GM21526 (cell line): Measurements from ENCODE around the gene ATRIP.

Experiments
- ATAC-seq: cut with Tn5 transposase; IDR thresholded peaks from one replicate; pipeline ENCODE4 v1.9.1; 2021; ENCODE audit warnings: moderate library complexity; ENCODE audit not compliant: unreplicated experiment, low FRiP score

The ATRIP gene

DNA sequence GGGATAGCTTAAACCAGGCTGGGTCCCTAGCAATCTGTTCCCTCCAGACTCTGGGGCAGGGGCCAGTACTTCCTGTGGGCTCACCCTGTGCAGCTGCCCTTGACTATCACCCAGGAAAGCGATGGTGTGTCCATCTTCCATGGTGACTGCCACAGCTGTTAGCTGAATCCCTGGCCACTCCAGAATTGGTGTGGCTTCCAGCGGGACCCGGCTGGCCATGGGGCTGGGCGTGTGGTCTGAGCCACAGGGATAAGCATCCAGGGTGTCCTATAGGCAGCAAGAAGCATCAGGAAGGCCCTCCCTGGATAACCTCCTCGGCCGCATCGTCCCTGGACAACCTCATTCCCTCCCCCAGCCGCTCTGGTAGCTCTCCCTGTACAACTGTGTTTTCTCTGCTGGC is 23.9 kb upstream of the ATRIP start:
- ATAC-seq, result no peak

DNA sequence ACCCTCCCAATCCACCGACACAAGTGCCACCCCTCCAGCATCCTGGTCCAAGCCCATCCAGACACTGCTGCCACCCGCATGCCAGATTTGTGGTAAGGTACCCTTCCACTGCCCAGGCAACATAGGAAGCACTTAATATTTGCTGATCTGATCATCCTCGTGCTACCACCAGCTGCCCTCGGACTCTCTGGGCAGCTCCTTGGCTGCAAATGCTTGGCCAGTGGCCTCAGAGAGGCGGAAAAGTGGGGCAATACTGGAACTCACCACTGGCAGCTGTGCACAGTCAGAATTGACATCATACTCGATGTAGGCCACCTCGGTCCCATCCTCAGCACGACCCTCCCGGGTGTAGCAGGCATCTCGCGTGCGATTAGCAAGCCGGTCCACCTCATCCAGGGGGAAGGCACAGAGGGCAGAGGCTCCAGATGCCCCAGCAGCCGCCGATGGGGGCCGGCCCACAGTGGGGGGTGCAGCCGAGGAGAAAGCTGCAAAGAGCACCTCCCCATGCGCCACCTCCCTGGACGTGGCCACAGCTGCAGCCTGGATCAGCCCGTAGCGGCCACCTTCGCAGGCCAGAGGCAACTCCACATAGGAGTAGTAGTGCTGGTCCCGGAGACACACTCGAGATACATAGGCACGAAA is 23.2 kb upstream of the ATRIP start:
- ATAC-seq, result no peak

- no peak for ATAC-seq
Measured at GRCh38 chr3:48423883-48424695, 22.4 kb upstream of the ATRIP start.

DNA sequence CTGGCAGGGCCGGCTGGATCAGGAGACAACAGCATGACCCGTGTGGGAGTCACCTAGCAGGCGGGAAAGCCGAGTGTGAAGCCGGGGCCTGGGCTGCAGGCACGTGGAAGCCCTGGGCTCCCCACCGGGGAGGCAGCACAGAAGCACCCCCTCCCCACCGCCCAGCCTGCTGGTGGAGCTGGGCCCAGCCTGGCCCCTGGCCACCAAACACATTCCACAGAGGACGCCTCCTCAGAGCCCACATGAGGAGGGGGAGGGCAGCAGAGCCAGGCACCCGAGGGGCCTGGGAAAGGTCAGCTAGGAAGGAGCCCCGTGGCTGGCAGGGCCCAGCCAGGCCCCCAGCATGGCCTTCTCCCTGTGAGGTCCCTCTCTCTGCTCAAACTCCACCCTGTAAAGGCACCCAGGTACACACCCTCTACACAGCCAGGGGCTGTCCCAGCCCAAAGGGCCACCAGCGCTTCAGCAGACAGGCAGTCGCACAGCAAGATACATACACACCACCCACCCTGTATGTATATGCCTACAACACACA is 21.2 kb upstream of the ATRIP start:
- ATAC-seq, result no peak

- no peak for ATAC-seq
Measured at GRCh38 chr3:48426401-48426909, 20.1 kb upstream of the ATRIP start.

GRCh38 chr3:48426944-48427629 is 19.4 kb upstream of the ATRIP start:
- no peak for ATAC-seq

GRCh38 chr3:48427630-48427962 is 18.9 kb upstream of the ATRIP start:
- no peak for ATAC-seq

DNA sequence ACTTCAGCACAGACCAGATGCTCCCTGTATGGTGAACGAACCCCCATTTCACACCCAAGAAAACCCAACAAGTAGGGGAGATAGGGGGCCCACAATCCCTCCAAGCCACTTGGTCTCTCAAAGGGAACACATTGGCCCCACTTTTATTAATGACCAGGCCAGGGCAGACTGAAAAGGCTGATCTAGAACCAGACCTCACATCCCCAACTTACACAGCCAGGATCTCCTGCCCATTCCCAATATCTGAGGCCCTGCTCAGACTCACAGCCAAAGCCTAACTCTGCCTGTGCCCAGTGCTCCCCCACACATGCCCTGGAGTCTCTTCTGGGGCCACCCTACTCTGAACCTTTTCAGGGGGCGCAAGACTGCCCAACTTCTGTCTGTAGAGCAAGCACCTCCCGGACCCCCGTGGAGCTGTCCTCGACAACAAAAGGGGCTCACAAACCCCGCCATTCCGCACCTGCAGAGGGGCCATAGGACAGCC is 18.4 kb upstream of the ATRIP start:
- no peak for ATAC-seq

DNA sequence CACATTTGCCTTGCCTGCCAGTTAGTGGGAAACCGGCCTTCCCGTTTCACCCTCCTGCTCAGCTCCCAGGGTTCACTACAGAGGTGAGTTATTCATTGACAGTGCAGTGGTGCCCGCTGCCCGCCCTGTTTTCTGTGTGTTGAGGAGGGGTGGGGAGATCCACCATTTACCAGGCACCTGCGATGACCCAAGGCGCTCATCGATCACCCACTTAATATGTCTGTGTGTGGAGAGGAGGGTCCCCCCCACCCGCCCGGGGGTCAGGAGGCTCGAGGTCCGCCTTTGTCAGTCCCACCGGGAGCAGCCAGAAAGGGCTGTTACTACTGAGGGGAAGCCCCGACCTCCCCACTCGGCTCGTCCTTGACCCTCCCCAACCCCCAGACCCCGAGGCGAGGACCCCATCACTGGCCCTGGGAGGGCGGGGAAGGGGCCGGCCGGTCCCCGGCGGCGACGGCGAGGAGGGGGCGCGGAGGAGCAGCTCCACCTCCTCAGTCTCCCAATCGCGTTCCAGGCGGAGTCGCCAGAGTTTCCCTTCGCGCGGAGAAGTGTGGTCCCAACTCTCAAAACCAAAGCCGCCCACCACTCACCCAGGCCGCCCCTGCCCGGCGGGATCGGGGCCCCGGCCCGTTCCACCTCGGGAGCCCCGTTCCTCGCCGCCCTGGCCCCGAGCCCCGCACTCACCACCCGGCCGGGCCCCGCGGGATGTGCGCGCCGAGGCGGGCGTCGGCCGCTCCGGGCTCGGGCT is 17.8 kb upstream of the ATRIP start:
- ATAC-seq, result no peak

GRCh38 chr3:48429317-48429959 is 17.1 kb upstream of the ATRIP start:
- no peak for ATAC-seq

GRCh38 chr3:48429960-48430707 is 16.4 kb upstream of the ATRIP start, which contains the start of gene PLXNB1:
Gene PLXNB1, minus strand, starts transcription at chr3:48430086. Its CDS starts 5,475 bp downstream, at chr3:48424611.
- ATAC-seq, result no peak

DNA sequence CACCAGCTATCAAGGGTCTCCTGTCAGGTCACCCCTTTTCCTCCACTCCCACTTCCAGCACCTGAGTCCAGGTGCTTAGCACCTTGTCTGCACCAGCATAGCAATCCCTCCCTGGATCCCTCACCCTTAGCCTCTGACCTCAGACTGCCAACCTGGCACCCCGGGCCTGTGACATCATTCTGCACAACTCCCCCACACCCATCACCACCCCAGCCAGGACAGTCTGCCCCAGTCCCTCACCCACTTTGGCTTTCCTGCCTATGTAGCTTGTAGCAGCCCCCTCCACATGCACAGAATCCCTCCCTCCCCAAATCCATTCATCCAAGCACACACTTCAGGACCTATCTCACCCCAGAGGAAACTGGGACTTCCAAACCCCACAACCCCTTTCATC is 15.8 kb upstream of the ATRIP start:
- ATAC-seq, result no peak

GRCh38 chr3:48431224-48432029 is 15.1 kb upstream of the ATRIP start:
- no peak for ATAC-seq

DNA sequence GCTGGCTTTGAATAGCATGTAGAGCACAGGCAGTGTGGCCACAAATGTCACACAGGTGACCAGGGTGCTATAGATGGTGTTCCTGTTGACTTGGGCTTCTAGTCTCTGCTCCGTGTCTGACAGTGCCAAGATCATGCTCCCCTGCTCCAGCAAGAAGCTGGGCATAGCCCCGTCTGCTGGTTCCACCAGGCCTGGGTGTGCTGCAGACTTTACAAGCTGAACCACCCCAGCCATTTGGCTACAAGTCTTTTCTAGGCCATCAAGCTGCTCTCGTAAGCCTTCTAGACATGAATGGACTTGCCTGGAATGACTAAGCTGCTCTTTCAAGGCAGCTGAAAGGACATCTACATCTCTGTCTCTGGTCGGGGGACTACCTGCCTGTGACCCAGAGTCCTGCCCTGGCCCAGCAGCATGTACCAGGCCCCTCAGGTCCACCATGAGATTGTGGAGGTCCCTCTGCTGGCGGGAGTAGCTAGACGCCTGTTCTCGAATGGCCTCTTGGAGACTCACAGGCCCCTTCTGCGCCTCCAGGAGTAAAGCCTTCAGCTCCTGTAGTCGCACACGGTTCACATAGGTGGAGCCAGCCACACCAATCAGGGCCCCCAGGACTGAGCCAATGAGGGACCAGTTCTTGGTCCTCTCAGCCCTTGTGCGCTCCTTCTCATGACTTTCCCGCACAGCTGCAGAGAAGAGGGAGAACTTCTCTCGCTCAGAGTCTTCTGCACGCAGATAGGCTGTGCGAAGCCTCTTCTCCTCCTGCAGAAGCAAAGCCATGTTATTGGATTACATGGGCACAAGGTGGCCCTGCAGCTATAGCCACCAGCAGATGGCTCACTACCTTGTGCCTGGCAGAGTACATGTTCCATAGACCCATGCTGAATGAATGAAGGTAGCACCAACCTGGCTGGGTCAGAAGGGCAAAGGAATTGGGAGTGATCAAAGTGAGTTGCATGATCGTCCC is 13.8 kb upstream of the ATRIP start:
- no peak for ATAC-seq

GRCh38 chr3:48433472-48434118 is 12.9 kb upstream of the ATRIP start:
- ATAC-seq, result no peak

- no peak for ATAC-seq
Measured at GRCh38 chr3:48434591-48435222, 11.8 kb upstream of the ATRIP start.
